ENCODE data around the gene TAF7. TPM values are rescaled to one million over a fixed set of nuclear protein-coding genes. Genes with fewer than 3 reads are reported as not detected.

The TAF7 gene
- total and polyA plus RNA-seq, 9 of the 15 experiments (the other 6 are each of a cell fraction or from before 2014, with no cell fraction given) = 51.6 to 116 (median 73.3) TPM

GRCh38 chr5:141326088-141326854 lies 5.7 kb upstream of the TAF7 start (continued):
- TF ChIP-seq DEAF1 (CRISPR knock-in tag; IDR thresholded peaks at IDR 0.05) (peak; percentile 55), FOXM1 (IDR thresholded peaks at IDR 0.05; ENCODE audit: low read depth) (no peak), FOXM1 (CRISPR knock-in tag; IDR thresholded peaks at IDR 0.05; ENCODE audit: low read depth) (no peak), MEF2D (tag; conservative IDR thresholded peaks at IDR 0.05; ENCODE audit: low read depth) (no peak), ELF2 (CRISPR knock-in tag; IDR thresholded peaks at IDR 0.05) (no peak), THAP7 (CRISPR knock-in tag; IDR thresholded peaks at IDR 0.05) (no peak), MYC (IDR thresholded peaks at IDR 0.05; ENCODE audit: low read depth, low read length) (0 out of 2 replicates have a peak, but pooled peaks have one; percentile 24), MYC (CRISPR knock-in tag; IDR thresholded peaks at IDR 0.05; ENCODE audit: borderline replicate concordance, low read depth) (no peak), ZKSCAN1 (IDR thresholded peaks at IDR 0.05; ENCODE audit: low read depth, low read length) (no peak), HDAC2 (IDR thresholded peaks at IDR 0.05) (peak; percentile 47; the same call in 1 of the 2 replicates), GABPB2 (CRISPR knock-in tag; conservative IDR thresholded peaks at IDR 0.05) (no peak), GATA2 (CRISPR knock-in tag; IDR thresholded peaks at IDR 0.05) (peak; percentile 51; the same call in 1 of the 2 replicates), SUPT5H (IDR thresholded peaks at IDR 0.05) (peak; percentile 61; the same call in 1 of the 2 replicates), ZNF830 (CRISPR knock-in tag; IDR thresholded peaks at IDR 0.05) (no peak), MGA (IDR thresholded peaks at IDR 0.05) (peak; percentile 85), OTX1 (CRISPR knock-in tag; IDR thresholded peaks at IDR 0.05) (no peak)
